ENCODE data around the gene LRCH1. TPM values are rescaled to one million over a fixed set of nuclear protein-coding genes. Genes with fewer than 3 reads are reported as not detected.

LRCH1 gene
- polyA plus RNA-seq, 1 donor (not counting 4 experiments of a cell fraction or from before 2014, with no cell fraction given) = 16.2 TPM

GRCh38 chr13:46799139-46799538 lies 246.2 kb downstream of the LRCH1 start:
- H3K4me3 ChIP-seq (ENCODE audit: control insufficient read depth in 2 of 3, extremely low read depth in 1 of 3, insufficient read depth in 2 of 3, low read depth in 1 of 3, low read length in 3 of 3) = no peak overlapping the region
- H3K27ac ChIP-seq (ENCODE audit: control insufficient read depth, insufficient read depth, low read length) = no peak overlapping the region
- H3K4me2 ChIP-seq (ENCODE audit: control insufficient read depth, extremely low read depth, insufficient read depth, low read depth, low read length) = no peak overlapping the region
- DNase-seq (ENCODE audit: low read depth, low spot score) (no peak), FAIRE-seq (no peak)
- no peaks in the 10 kb centered on the region for H3K9me1 ChIP-seq (ENCODE audit: control insufficient read depth, extremely low read depth, insufficient read depth, low read length)
- H3K9ac ChIP-seq (ENCODE audit: control insufficient read depth, extremely low read depth, insufficient read depth, low read length) = no peak overlapping the region
- H3K36me3 ChIP-seq (ENCODE audit: control insufficient read depth in 2 of 2, extremely low read depth in 1 of 2, insufficient read depth in 2 of 2, low read length in 2 of 2) = peaks cover 0 to 3% of the 10 kb centered on the region in 2 experiments
- dilution Hi-C loops (cut with MboI; ENCODE audit: extremely low pct_ligation_motif_present, low sequenced_read_pairs) = no loop called here
- peaks cover 39% of the 10 kb centered on the region for H3K4me1 ChIP-seq (ENCODE audit: control insufficient read depth, extremely low read depth, insufficient read depth, low read length)
- TF ChIP-seq CTCF (optimal IDR thresholded peaks at IDR 0.05 in 1 of 3, IDR thresholded peaks at IDR 0.05 in 1 of 3, conservative IDR thresholded peaks at IDR 0.05 in 1 of 3; ENCODE audit: extremely low read depth in 1 of 3, insufficient read depth in 2 of 3, low read length in 3 of 3) (no peak), EZH2 (IDR thresholded peaks at IDR 0.05; ENCODE audit: low read length) (no peak)
- peaks cover 27% of the 10 kb centered on the region for H3K79me2 ChIP-seq (ENCODE audit: control insufficient read depth, insufficient read depth, low read length)
- no peaks in the 10 kb centered on the region for H3K27me3 ChIP-seq (ENCODE audit: control insufficient read depth, extremely low read depth, insufficient read depth, low read length)
- H4K20me1 ChIP-seq (ENCODE audit: control insufficient read depth, extremely low read depth, insufficient read depth, low read length) = no peaks in the 10 kb centered on the region
- H3K9me3 ChIP-seq (ENCODE audit: control insufficient read depth, low read depth, low read length) = no peaks in the 10 kb centered on the region
- H2AFZ ChIP-seq (ENCODE audit: control insufficient read depth, low read length) = no peak overlapping the region

- no peak overlapping the region for H3K9ac ChIP-seq (ENCODE audit: control insufficient read depth, extremely low read depth, insufficient read depth, low read length)
- peaks cover 29% of the 10 kb centered on the region for H3K4me1 ChIP-seq (ENCODE audit: control insufficient read depth, extremely low read depth, insufficient read depth, low read length)
- DNase-seq (ENCODE audit: low read depth, low spot score) (no peak), FAIRE-seq (no peak)
- no peak overlapping the region for H3K27ac ChIP-seq (ENCODE audit: control insufficient read depth, insufficient read depth, low read length)
- H3K4me2 ChIP-seq (ENCODE audit: control insufficient read depth, extremely low read depth, insufficient read depth, low read depth, low read length) = no peak overlapping the region
- TF ChIP-seq CTCF (optimal IDR thresholded peaks at IDR 0.05 in 1 of 3, IDR thresholded peaks at IDR 0.05 in 1 of 3, conservative IDR thresholded peaks at IDR 0.05 in 1 of 3; ENCODE audit: extremely low read depth in 1 of 3, insufficient read depth in 2 of 3, low read length in 3 of 3) (no peak), EZH2 (IDR thresholded peaks at IDR 0.05; ENCODE audit: low read length) (no peak)
- no peak overlapping the region for H2AFZ ChIP-seq (ENCODE audit: control insufficient read depth, low read length)
- no peaks in the 10 kb centered on the region for H3K9me1 ChIP-seq (ENCODE audit: control insufficient read depth, extremely low read depth, insufficient read depth, low read length)
- dilution Hi-C loops (cut with MboI; ENCODE audit: extremely low pct_ligation_motif_present, low sequenced_read_pairs) = no loop called here
- H3K27me3 ChIP-seq (ENCODE audit: control insufficient read depth, extremely low read depth, insufficient read depth, low read length) = no peaks in the 10 kb centered on the region
- H3K4me3 ChIP-seq (ENCODE audit: control insufficient read depth in 2 of 3, extremely low read depth in 1 of 3, insufficient read depth in 2 of 3, low read depth in 1 of 3, low read length in 3 of 3) = no peak overlapping the region
- no peaks in the 10 kb centered on the region for H3K36me3 ChIP-seq (ENCODE audit: control insufficient read depth in 2 of 2, extremely low read depth in 1 of 2, insufficient read depth in 2 of 2, low read length in 2 of 2)
- peaks cover under 1% of the 10 kb centered on the region for H3K79me2 ChIP-seq (ENCODE audit: control insufficient read depth, insufficient read depth, low read length)
- H4K20me1 ChIP-seq (ENCODE audit: control insufficient read depth, extremely low read depth, insufficient read depth, low read length) = no peaks in the 10 kb centered on the region
- H3K9me3 ChIP-seq (ENCODE audit: control insufficient read depth, low read depth, low read length) = no peaks in the 10 kb centered on the region
These were observed 248.9 kb downstream of the LRCH1 start for GRCh38 chr13:46801858-46802257.

Small RNA genes lying within 50 kb of the gene (small RNA-seq; reads per million reads assigned to genes)
- 0 reads per million in 3 experiments for gene AL359880.1 (ENCODE audit: insufficient read length in 3 of 3, low read depth in 3 of 3, low replicate concordance in 1 of 3)

Other genes starting within 250 kb of the LRCH1 start
- 0.05 to 0.16 TPM (median 0.12 TPM) in 3 replicates for gene RUBCNL, start 165.9 kb upstream of the LRCH1 start, polyA plus RNA-seq
- gene ESD, start 244.0 kb downstream of the LRCH1 start, polyA plus RNA-seq = 125 to 181 TPM (median 137 TPM) in 3 replicates